Fibroblast of lung (primary cell): ENCODE data around the gene HMOX1. TPM values are rescaled to one million over a fixed set of nuclear protein-coding genes. Genes with fewer than 3 reads are reported as not detected.

Source experiments
- DNase-seq, 2 donors: peaks; one replicate each; pipeline versions ENCODE4 v3.0.0 to v3.0.0-alpha.2; 2010; ENCODE audit warnings: low read depth in 2 of 2
- H2AFZ ChIP-seq: 2 replicates; pipeline ENCODE4 v1.5.1; 2012; ENCODE audit warnings: low read length, control low read depth, inconsistent platforms
- H3K27ac ChIP-seq: 2 replicates; pipeline ENCODE4 v1.5.1; 2011; ENCODE audit warnings: low read length, control low read depth; ENCODE audit not compliant: insufficient read depth
- H3K27me3 ChIP-seq: 2 replicates; pipeline ENCODE4 v1.5.1; 2011; ENCODE audit warnings: mild to moderate bottlenecking, low read length; ENCODE audit not compliant: control insufficient read depth, insufficient read depth
- H3K36me3 ChIP-seq: 2 replicates; pipeline ENCODE4 v1.5.1; 2011; ENCODE audit warnings: low read length; ENCODE audit not compliant: control insufficient read depth, insufficient read depth
- H3K4me1 ChIP-seq: 2 replicates; pipeline ENCODE4 v1.5.1; 2011; ENCODE audit warnings: low read length; ENCODE audit not compliant: control insufficient read depth, insufficient read depth; ENCODE audit errors: extremely low read depth
- H3K4me2 ChIP-seq: 2 replicates; pipeline ENCODE4 v1.5.1; 2011; ENCODE audit warnings: low read length, control low read depth; ENCODE audit not compliant: insufficient read depth; ENCODE audit errors: extremely low read depth
- H3K4me3 ChIP-seq, 4 experiments: fragments of 200-600 bp in 1 of 4; sonication (generic) in 1 of 4; replicated peaks in 1 of 4; 2 replicates each; pipeline ENCODE4 v1.5.1; 2011 to 2016; ENCODE audit warnings: low read length in 4 of 4, low read depth in 3 of 4, mild to moderate bottlenecking in 3 of 4, control low read depth in 2 of 4, inconsistent platforms in 1 of 4, mixed read lengths in 1 of 4; ENCODE audit not compliant: insufficient read depth in 1 of 4; ENCODE audit errors: control extremely low read depth in 1 of 4
- H3K79me2 ChIP-seq: 2 replicates; pipeline ENCODE4 v1.5.1; 2012; ENCODE audit warnings: mild to moderate bottlenecking, low read length, inconsistent platforms; ENCODE audit not compliant: control insufficient read depth, insufficient read depth
- H3K9ac ChIP-seq: 2 replicates; pipeline ENCODE4 v1.5.1; 2011; ENCODE audit warnings: mild to moderate bottlenecking, low read length, control low read depth; ENCODE audit not compliant: insufficient read depth
- H3K9me3 ChIP-seq: 2 replicates; pipeline ENCODE4 v1.5.1; 2012; ENCODE audit warnings: low read depth, low read length; ENCODE audit not compliant: control insufficient read depth, insufficient read depth
- H4K20me1 ChIP-seq: 2 replicates; pipeline ENCODE4 v1.5.1; 2011; ENCODE audit warnings: low read length; ENCODE audit not compliant: control insufficient read depth, insufficient read depth; ENCODE audit errors: extremely low read depth
- EZH2 ChIP-seq: IDR thresholded peaks from 2 replicates; pipeline ENCODE4 v1.5.1; 2012; ENCODE audit warnings: low read length, control low read depth, mild to moderate bottlenecking; ENCODE audit errors: missing control alignments
- polyA plus RNA-seq, 2 donors: library from polyadenylated mRNA; depleted of rRNA in 1 of 2; stranded (reverse) in 1 of 2; unstranded in 1 of 2; fragments of >200 nt; gene quantifications; 2 replicates each; pipeline ENCODE4 v1.2.1, GENCODE V29; 2011 to 2012; ENCODE audit warnings: missing spikeins in 1 of 2
- total RNA-seq: library from RNA; depleted of rRNA; stranded (reverse); fragments of >200 nt; gene quantifications from 2 replicates; pipeline ENCODE4 v1.2.1, GENCODE V29; 2014
- TF ChIP-seq, protein P1 (sequence below), 2 donors: IDR thresholded peaks in 1 of 2; conservative IDR thresholded peaks in 1 of 2; 1 replicate in 1 of 2; 2 replicates in 1 of 2; pipeline ENCODE4 v1.5.1; 2011 to 2012; ENCODE audit warnings: low read length in 2 of 2, control low read depth in 1 of 2, inconsistent platforms in 1 of 2, low read depth in 1 of 2, mild to moderate bottlenecking in 1 of 2

Gene HMOX1
- total and polyA plus RNA-seq, 2 donors (not counting 1 experiment from before 2014, with no cell fraction given), result 58.9 to 243 TPM

DNA sequence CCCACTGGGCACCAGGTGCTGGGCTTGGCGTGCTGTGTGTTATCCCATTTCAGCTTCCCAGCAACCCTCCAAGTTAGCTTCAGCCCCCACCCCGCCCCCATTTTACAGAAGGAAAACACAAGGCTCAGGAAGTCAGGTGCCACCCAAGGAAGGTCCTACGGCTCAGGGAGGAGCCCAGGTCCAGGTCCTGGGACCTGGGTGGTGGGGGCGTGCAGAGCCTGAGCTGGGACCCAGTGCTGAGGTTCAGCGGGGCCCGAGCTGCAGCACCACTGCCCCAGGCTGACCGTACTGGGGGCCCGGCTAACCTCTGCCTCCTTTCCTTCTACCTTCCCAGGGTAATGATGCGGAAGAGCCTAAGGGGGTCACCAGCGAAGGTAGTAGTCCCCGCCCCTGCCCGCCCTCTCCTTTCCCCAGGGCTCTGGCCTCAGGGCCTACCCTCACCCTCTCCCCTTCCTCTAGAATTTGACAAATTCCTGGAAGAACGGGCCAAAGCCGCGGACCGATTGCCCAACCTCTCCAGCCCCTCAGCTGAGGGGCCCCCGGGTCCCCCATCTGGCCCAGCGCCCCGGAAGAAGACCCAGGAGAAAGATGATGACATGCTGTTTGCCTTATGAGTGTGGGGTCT, 34.2 kb upstream of the HMOX1 start:
- no peak for TF ChIP-seq EZH2
- TF ChIP-seq, protein P1, sequence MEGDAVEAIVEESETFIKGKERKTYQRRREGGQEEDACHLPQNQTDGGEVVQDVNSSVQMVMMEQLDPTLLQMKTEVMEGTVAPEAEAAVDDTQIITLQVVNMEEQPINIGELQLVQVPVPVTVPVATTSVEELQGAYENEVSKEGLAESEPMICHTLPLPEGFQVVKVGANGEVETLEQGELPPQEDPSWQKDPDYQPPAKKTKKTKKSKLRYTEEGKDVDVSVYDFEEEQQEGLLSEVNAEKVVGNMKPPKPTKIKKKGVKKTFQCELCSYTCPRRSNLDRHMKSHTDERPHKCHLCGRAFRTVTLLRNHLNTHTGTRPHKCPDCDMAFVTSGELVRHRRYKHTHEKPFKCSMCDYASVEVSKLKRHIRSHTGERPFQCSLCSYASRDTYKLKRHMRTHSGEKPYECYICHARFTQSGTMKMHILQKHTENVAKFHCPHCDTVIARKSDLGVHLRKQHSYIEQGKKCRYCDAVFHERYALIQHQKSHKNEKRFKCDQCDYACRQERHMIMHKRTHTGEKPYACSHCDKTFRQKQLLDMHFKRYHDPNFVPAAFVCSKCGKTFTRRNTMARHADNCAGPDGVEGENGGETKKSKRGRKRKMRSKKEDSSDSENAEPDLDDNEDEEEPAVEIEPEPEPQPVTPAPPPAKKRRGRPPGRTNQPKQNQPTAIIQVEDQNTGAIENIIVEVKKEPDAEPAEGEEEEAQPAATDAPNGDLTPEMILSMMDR (conservative IDR thresholded peaks at IDR 0.05 in 1 of 2, IDR thresholded peaks at IDR 0.05 in 1 of 2; ENCODE audit: low read depth in 1 of 2, low read length in 2 of 2), result no peak
- no peaks in the 10 kb centered on the region for H3K27me3 ChIP-seq
- H3K79me2 ChIP-seq, result no peaks in the 10 kb centered on the region
- no peak overlapping the region for H3K4me2 ChIP-seq
- no peak overlapping the region for H3K9ac ChIP-seq
- DNase-seq, result no peak
- H3K4me3 ChIP-seq, result no peak overlapping the region
- H2AFZ ChIP-seq, result no peak overlapping the region
- H4K20me1 ChIP-seq, result no peaks in the 10 kb centered on the region
- peaks cover 6% of the 10 kb centered on the region for H3K4me1 ChIP-seq
- no peak overlapping the region for H3K27ac ChIP-seq
- H3K36me3 ChIP-seq, result peaks cover 5% of the 10 kb centered on the region
- no peaks in the 10 kb centered on the region for H3K9me3 ChIP-seq

GRCh38 chr22:35347462-35347861, 33.4 kb upstream of the HMOX1 start:
- no peak for DNase-seq

GRCh38 chr22:35348026-35348590, 32.8 kb upstream of the HMOX1 start:
- TF ChIP-seq, protein P1 (conservative IDR thresholded peaks at IDR 0.05 in 1 of 2, IDR thresholded peaks at IDR 0.05 in 1 of 2; ENCODE audit: low read depth in 1 of 2, low read length in 2 of 2), result no peak
- TF ChIP-seq EZH2, result no peak
- Histone ChIP-seq H3K9ac (no peak overlapping the region), H3K9me3 (no peaks in the 10 kb centered on the region), H3K36me3 (peaks cover 4% of the 10 kb centered on the region), H3K27ac (no peak overlapping the region), H3K79me2 (no peaks in the 10 kb centered on the region), H2AFZ (no peak overlapping the region), H3K4me1 (peaks cover 6% of the 10 kb centered on the region), H3K4me2 (no peak overlapping the region), H4K20me1 (no peaks in the 10 kb centered on the region), H3K4me3 (no peak overlapping the region), H3K27me3 (no peaks in the 10 kb centered on the region)
- no peak for DNase-seq

More at GRCh38 chr22:35347462-35347861, 33.4 kb upstream of the HMOX1 start:
- Histone ChIP-seq H4K20me1 (no peaks in the 10 kb centered on the region), H3K4me2 (no peak overlapping the region), H3K4me3 (no peak overlapping the region), H3K27me3 (no peaks in the 10 kb centered on the region), H3K9me3 (no peaks in the 10 kb centered on the region), H3K36me3 (peaks cover 5% of the 10 kb centered on the region), H3K4me1 (peaks cover 6% of the 10 kb centered on the region), H3K9ac (no peak overlapping the region), H3K27ac (no peak overlapping the region), H2AFZ (no peak overlapping the region), H3K79me2 (no peaks in the 10 kb centered on the region)
- TF ChIP-seq EZH2, result no peak
- TF ChIP-seq, protein P1 (conservative IDR thresholded peaks at IDR 0.05 in 1 of 2, IDR thresholded peaks at IDR 0.05 in 1 of 2; ENCODE audit: low read depth in 1 of 2, low read length in 2 of 2), result no peak
